ENCODE measurements around the gene ATP8B4.
"Not testable (repeated sequence)": the region's sequence is repeated elsewhere in the genome, so short reads cannot be mapped to it uniquely, and the experiment has no call there.

ATP8B4 gene, protein sequence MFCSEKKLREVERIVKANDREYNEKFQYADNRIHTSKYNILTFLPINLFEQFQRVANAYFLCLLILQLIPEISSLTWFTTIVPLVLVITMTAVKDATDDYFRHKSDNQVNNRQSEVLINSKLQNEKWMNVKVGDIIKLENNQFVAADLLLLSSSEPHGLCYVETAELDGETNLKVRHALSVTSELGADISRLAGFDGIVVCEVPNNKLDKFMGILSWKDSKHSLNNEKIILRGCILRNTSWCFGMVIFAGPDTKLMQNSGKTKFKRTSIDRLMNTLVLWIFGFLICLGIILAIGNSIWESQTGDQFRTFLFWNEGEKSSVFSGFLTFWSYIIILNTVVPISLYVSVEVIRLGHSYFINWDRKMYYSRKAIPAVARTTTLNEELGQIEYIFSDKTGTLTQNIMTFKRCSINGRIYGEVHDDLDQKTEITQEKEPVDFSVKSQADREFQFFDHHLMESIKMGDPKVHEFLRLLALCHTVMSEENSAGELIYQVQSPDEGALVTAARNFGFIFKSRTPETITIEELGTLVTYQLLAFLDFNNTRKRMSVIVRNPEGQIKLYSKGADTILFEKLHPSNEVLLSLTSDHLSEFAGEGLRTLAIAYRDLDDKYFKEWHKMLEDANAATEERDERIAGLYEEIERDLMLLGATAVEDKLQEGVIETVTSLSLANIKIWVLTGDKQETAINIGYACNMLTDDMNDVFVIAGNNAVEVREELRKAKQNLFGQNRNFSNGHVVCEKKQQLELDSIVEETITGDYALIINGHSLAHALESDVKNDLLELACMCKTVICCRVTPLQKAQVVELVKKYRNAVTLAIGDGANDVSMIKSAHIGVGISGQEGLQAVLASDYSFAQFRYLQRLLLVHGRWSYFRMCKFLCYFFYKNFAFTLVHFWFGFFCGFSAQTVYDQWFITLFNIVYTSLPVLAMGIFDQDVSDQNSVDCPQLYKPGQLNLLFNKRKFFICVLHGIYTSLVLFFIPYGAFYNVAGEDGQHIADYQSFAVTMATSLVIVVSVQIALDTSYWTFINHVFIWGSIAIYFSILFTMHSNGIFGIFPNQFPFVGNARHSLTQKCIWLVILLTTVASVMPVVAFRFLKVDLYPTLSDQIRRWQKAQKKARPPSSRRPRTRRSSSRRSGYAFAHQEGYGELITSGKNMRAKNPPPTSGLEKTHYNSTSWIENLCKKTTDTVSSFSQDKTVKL

DNA sequence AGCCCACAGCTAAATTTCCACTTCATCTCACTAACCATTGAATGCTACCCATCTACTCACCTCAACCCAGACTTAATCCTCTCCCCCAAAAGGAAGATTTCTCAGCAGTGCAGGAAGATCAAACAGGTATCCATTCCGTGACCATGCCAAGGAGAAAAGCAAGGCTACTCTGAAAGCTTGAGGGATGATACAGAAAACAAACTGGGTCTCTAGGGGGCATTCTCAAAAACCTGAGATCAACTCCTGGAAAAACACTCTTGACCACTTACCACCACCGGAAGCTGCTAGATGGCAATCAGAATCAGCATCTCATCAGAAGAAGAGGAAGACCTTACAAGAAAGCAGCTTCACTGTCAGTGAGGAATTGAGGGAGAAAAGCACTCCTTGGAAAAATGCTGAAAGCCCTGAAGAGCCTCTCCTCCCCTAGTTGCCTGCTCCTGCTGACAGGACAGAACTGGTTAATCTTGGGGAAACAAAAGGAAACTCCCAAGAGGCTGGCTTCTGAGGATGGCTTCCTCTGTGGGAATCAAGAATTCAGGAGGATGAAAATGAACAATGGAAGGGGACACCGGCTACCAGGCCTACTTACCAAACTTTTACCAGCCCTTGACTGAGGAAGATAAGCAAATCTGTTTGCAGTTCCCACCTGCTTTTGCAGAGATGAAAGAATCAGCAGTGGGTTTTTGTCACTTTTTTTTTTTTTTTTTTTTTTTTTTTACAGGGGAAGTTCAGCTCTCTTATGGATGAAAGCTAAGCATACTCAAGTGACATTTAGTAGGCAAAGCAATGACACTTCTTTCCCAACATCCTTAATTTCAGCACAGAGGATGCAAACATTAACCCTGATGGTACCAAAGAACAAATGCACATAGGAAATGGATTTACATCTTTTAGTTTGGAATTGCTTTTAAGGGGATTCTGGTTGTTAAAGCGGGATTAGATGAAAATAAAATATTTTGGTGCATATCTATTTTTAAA lies at the start of gene ATP8B4:
Gene ATP8B4, minus strand, starts transcription at position 171 of the 978 bp plus-strand sequence. CDS start 12,267 bp downstream, outside the sequence.
- in situ Hi-C loops (cut with MboI; ENCODE audit: low sequenced_read_pairs): no loop called here

DNA sequence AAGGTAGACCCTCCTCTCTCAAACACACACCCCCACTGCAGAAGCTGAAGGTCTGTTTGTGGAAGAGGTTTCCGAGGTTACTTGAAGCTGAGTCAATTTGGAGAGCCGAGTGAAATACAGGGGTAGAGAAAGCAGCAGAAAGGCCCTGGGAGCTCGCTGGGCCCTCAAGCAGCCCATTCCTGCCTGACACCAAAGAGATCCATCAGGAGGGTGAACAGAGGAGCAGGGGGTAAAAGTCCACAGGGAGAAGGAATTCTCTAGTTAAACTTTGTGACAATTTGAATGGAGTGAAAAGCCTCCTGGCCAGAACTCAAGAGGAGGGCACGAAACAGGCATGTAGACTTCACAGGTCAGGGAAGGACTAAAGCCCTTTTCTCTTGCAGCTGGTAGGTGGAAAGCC lies 49.3 kb upstream of the ATP8B4 start:
- in situ Hi-C loops (cut with MboI; ENCODE audit: low sequenced_read_pairs): no loop called here

DNA sequence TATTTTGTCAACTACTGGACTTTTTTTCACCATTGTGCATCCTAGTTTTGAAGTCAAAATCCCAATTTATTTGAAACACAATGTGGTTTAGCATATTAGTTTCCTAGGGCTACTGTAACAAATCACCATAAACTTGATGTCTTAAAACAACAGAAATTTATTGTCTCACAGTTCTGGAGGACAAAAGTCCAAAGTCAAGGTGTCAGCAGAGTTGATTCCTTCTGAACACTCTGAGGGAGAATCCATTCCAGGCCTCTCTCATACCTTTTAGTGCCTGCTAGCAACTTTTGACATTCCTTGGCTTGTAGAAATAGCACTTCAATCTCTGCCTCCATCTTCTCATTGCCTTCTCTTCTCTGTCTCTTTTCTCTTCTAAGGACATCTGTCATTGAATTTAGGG lies 48.1 kb upstream of the ATP8B4 start:
- in situ Hi-C loops (cut with MboI; ENCODE audit: low sequenced_read_pairs): no loop called here

DNA sequence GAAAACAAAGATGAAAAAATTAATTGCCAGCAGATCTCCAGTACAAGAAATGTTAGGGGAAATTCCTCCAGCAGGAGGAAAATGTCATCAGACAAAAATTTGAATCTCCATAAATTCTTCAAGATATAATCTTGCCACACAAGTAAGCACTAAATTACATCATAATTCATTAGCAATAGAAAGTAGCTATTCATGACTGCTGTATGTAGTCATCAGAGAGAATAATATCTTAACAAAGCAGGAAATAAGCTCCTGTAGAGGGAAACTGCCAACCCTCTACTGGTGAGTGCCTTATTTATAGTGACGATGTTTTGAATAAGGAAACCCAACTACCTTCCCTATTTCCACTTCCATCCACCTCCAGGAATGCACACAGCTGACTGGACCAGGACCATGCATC lies 47.2 kb upstream of the ATP8B4 start:
- in situ Hi-C loops (cut with MboI; ENCODE audit: low sequenced_read_pairs): no loop called here

DNA sequence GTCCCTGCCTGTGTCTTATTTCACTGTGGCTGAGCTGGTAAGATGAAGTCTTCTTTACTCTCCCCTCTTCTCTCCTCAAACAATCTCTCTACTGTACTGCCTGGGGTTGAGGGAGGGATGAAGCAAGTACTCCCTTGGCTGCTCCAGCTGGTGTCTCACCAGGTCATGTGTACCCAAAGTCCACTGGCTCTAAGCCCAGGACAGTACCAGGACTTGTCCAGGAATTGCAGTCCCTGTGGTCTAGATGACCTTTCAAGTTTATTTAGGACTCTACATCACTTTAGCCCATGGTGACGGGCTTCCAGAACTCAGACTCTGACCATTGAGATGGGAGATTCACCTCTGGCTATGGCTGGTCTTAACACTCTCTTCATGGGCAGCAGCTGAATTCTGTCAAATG lies 45.4 kb upstream of the ATP8B4 start:
- in situ Hi-C loops (cut with MboI; ENCODE audit: low sequenced_read_pairs): no loop called here

- in situ Hi-C loops (cut with MboI; ENCODE audit: low sequenced_read_pairs): no loop called here
Measured at GRCh38 chr15:50163719-50164410, 44.8 kb upstream of the ATP8B4 start.

- in situ Hi-C loops (cut with MboI; ENCODE audit: low sequenced_read_pairs): no loop called here
Measured at GRCh38 chr15:50162969-50163718, 44.1 kb upstream of the ATP8B4 start.

- in situ Hi-C loops (cut with MboI; ENCODE audit: low sequenced_read_pairs): not testable (repeated sequence)
Measured at GRCh38 chr15:50158236-50158635, 39.2 kb upstream of the ATP8B4 start.

GRCh38 chr15:50151476-50151875 lies 32.4 kb upstream of the ATP8B4 start:
- in situ Hi-C loops (cut with MboI; ENCODE audit: low sequenced_read_pairs): no loop called here

GRCh38 chr15:50150851-50151250 lies 31.8 kb upstream of the ATP8B4 start:
- in situ Hi-C loops (cut with MboI; ENCODE audit: low sequenced_read_pairs): no loop called here

DNA sequence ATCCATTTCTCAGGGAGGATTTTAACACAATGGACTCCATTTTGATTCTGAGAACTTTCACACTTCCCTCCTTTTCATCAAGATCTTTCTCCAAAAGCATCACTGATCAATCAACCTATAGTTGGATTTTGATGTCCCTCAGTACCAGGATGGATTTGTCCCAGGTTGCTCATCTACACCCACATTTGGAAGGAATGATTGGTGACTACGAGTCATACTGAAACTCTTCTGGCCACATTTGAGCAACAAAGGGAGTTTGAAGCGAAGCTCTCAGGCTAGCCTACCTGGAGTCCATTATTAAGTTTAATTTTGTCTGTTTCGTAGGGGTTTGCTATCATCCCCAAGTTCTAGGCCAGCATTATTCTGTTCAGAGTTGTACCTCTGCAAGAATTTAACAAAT lies 31.3 kb upstream of the ATP8B4 start:
- in situ Hi-C loops (cut with MboI; ENCODE audit: low sequenced_read_pairs): no loop called here

DNA sequence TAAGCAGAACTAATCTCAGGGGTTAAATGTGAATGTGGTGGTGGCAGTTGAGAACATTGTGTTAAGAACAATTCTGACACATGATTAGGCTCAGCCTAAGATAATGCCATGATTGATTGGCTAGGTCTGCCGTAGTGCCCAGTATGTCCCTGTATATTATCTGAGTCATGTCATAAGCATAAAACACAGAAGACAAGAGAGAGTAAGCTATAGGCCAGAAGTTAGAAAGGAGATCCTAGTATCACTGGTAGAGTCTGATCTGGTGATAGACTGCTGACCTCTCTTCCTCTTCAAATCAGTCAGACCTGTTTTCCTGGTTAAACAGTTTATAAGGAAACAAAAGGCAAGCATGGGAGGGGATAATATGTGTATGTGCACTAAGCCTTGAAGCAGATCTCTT lies 30.1 kb upstream of the ATP8B4 start:
- in situ Hi-C loops (cut with MboI; ENCODE audit: low sequenced_read_pairs): no loop called here

- in situ Hi-C loops (cut with MboI; ENCODE audit: low sequenced_read_pairs): no loop called here
Measured at GRCh38 chr15:50148362-50148963, 29.4 kb upstream of the ATP8B4 start.

DNA sequence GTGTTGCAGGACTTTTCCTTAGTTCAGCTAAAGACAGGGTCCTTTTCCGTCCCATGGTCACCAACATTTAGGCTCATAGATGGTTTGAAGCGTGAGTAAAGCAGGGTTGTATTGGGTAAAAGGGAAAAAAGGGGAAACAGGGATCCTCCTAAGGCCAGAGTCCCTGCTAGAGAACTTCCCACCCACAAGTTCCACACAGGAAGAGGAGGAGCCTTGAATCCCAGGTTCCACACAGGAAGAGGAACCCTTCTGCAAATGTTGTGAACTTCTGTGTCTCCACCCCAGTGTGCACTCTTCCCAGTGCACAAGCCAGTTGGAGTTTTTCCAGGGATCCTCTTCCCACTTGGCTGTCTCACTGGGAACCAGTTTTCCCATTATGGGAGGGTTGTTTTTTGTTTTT lies 27.6 kb upstream of the ATP8B4 start:
- in situ Hi-C loops (cut with MboI; ENCODE audit: low sequenced_read_pairs): no loop called here

GRCh38 chr15:50145451-50145872 lies 26.4 kb upstream of the ATP8B4 start:
- in situ Hi-C loops (cut with MboI; ENCODE audit: low sequenced_read_pairs): no loop called here

DNA sequence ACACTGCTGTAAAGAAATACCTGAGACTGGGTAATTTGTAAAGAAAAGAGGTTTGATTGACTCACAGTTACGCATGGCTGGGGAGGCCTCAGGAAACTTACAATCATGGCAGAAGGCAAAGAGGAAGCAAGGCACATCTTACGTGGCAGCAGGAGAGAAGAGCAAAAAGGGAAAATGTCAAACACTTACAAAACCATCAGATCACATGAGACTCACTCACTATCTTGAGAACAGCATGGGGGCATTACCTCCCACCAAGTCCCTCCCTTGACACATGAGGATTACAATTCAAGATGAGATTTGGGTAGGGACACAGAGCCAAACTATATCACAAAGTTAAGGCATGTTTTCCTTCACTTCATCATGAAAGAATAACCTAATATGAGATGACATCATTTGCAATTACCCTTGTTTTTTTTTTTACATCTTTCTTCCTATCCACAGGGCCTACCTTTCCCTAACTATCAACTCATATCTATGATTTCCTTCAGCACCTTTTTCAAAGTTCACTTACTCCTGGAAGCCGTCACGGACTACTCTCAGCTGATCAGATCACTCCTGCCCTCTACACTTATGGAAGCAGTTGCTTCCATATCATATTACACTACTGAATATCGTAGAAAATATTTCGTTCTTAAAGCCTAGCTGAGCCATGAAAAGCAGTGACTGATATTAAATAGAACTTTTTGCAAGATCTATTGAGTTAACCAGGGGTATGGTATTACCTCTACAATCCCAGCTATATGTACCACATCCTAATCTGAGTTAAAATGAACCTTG lies 25.5 kb upstream of the ATP8B4 start:
- in situ Hi-C loops (cut with MboI; ENCODE audit: low sequenced_read_pairs): no loop called here

DNA sequence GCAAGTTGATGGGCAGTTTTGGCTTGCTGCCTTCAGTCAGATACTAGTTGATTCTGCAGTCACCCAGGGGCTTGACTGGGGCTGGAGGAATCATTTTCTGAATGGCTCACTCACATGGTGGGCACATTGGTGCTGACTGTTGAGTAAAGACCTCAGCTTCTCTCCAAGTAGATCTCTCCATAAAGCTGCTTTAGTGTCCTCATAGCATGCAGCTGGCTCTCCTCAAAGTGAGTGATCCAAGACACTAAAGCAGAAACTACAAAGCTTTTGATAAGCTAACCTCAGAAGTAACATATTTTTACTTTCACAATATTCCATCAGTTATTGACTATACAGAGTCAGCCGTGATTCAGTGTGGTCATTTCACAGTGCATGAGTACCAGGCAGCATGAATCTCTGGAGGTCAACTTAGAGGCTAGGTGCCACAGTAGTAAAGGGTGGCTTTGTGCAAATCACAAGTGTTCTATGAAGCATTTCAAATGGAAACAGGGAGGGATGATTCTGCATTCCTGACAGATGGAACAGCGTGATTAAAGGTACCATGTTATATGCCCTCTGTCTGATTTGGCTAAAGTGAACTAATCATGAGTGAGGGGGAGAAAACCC lies 24.3 kb upstream of the ATP8B4 start:
- in situ Hi-C loops (cut with MboI; ENCODE audit: low sequenced_read_pairs): no loop called here
